Bronchial epithelial cell (primary cell): ENCODE data around the gene MYO9A. TPM values are rescaled to one million over a fixed set of nuclear protein-coding genes. Genes with fewer than 3 reads are reported as not detected.

ENCODE experiments used
- DNase-seq: peaks from one replicate; pipeline ENCODE4 v3.0.0-alpha.2; 2010; ENCODE audit warnings: low read depth
- FAIRE-seq: peaks from 2 replicates; lab custom pipeline; 2011; peaks lifted over from hg19 to GRCh38; lab: Jason Lieb, UNC
- H3K27me3 ChIP-seq: 2 replicates; pipeline ENCODE4 v1.5.1; 2011; ENCODE audit warnings: low read length; ENCODE audit not compliant: control insufficient read depth, insufficient read depth
- H3K36me3 ChIP-seq: 2 replicates; pipeline ENCODE4 v1.5.1; 2011; ENCODE audit warnings: low read length; ENCODE audit not compliant: control insufficient read depth, insufficient read depth
- H3K4me3 ChIP-seq: 2 replicates; pipeline ENCODE4 v1.5.1; 2011; ENCODE audit warnings: mild to moderate bottlenecking, low read depth, low read length, control low read depth
- CTCF ChIP-seq: IDR thresholded peaks from 2 replicates; pipeline ENCODE4 v1.5.1; 2011; ENCODE audit warnings: mild to moderate bottlenecking, moderate library complexity, low read length, control low read depth, inconsistent platforms; ENCODE audit not compliant: insufficient read depth, severe bottlenecking
- total RNA-seq: library from RNA; depleted of rRNA; stranded (reverse); fragments of >200 nt; gene quantifications from 2 replicates; pipeline ENCODE4 v1.2.1, GENCODE V29; 2014

The MYO9A gene, protein sequence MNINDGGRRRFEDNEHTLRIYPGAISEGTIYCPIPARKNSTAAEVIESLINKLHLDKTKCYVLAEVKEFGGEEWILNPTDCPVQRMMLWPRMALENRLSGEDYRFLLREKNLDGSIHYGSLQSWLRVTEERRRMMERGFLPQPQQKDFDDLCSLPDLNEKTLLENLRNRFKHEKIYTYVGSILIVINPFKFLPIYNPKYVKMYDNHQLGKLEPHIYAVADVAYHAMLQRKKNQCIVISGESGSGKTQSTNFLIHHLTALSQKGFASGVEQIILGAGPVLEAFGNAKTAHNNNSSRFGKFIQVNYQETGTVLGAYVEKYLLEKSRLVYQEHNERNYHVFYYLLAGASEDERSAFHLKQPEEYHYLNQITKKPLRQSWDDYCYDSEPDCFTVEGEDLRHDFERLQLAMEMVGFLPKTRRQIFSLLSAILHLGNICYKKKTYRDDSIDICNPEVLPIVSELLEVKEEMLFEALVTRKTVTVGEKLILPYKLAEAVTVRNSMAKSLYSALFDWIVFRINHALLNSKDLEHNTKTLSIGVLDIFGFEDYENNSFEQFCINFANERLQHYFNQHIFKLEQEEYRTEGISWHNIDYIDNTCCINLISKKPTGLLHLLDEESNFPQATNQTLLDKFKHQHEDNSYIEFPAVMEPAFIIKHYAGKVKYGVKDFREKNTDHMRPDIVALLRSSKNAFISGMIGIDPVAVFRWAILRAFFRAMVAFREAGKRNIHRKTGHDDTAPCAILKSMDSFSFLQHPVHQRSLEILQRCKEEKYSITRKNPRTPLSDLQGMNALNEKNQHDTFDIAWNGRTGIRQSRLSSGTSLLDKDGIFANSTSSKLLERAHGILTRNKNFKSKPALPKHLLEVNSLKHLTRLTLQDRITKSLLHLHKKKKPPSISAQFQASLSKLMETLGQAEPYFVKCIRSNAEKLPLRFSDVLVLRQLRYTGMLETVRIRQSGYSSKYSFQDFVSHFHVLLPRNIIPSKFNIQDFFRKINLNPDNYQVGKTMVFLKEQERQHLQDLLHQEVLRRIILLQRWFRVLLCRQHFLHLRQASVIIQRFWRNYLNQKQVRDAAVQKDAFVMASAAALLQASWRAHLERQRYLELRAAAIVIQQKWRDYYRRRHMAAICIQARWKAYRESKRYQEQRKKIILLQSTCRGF (N-terminal part only)
- total RNA-seq = 29.7 and 41.6 TPM in 2 replicates

GRCh38 chr15:72118017-72118978 lies at the start of gene MYO9A, which contains the start of gene SENP8:
MYO9A (minus strand) TSS chr15:72118150; CDS start chr15:72046563, 71,587 bp downstream.
SENP8 (plus strand) TSS chr15:72118403; CDS start chr15:72139624, 21,221 bp downstream.
- FAIRE-seq (no peak), DNase-seq (peak; percentile 93)
- Histone ChIP-seq H3K36me3 (no peaks in the 10 kb centered on the region), H3K27me3 (no peaks in the 10 kb centered on the region), H3K4me3 (peak within 1 kb of the TSS; percentile 98)
- TF ChIP-seq CTCF = peak; percentile 18

DNA sequence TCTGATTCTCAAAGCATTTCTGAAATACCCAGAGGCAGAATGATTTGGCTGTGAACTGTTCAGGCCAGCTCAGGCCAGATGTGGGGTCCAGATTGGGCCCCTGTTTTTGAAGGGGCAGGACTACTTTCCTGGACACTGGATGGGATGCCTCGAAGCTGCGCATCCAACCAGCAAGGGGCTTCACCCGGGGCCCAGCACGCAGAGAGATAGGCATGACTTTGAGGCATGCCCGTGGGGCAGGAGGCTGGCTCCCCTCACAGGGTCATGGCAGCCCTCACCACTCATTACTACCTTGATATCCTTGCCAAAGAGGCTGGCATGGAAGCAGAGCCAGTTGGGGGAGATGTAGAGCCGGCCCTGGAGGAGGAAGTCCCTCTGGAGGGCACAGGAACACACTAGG lies 49.5 kb upstream of the MYO9A start:
- DNase-seq (no peak), FAIRE-seq (no peak)
- Histone ChIP-seq H3K4me3 (no peak overlapping the region), H3K27me3 (no peaks in the 10 kb centered on the region), H3K36me3 (no peaks in the 10 kb centered on the region)
- no peak for TF ChIP-seq CTCF

DNA sequence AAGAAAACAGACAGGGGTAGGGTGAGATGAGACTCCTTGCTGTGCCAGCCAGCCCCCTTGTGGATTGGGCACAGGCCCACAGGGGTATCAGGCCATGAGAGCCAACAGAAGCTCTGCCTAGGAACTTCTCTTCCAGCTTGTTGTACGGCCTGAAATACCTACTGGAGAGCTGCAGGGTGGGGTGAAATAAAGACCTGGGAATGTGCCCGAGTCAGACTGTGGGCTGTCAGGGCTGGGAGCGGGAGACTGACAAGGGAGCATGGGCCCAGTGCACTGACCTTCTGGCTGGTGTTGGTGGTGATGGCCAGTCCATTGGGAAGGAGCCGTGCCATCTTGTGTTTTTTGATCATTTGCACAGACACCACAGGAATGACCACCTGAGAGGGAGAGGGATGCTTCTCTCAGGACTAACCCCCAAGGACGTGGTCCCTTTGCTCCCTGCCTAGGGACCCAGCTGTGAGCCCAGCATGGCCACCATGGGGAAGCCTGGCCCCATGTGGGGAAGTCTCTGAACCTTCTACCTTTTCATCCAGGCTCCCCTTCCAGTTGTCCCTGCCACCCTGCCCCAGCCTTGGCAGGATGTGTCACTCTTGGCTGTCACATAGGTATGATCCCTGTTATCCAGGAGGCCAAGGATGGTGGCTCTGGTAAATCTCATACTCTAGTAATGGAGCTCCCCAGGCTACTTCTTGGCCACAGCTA lies 48.9 kb upstream of the MYO9A start:
- no peaks in the 10 kb centered on the region for H3K27me3 ChIP-seq
- H3K4me3 ChIP-seq = no peak overlapping the region
- peak; percentile 62 for FAIRE-seq
- no peaks in the 10 kb centered on the region for H3K36me3 ChIP-seq
- TF ChIP-seq CTCF = no peak
- DNase-seq = no peak

DNA sequence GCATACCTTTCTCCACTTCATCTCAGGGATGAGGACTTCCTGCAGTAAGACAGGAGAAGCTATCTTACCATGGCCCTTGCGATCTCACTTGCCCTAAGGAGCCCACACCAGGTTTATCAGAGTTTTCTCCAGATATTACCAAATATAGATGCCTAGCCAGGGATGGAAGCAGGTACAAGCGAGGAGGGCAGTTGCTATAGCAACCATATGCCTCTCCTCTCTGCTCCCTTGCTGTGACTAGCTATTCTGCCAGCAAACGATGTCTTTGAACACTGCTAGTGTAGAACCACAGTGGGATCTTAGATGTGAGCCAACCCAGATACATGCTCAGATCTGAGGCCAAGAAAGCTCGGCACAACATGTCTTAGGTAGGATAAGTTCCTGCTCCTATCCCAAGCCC lies 45.8 kb upstream of the MYO9A start:
- Histone ChIP-seq H3K4me3 (no peak overlapping the region), H3K36me3 (peaks cover 2% of the 10 kb centered on the region), H3K27me3 (no peaks in the 10 kb centered on the region)
- DNase-seq (no peak), FAIRE-seq (no peak)
- TF ChIP-seq CTCF = no peak
